A549 (cell line): Measurements from ENCODE around the gene ZNF106. TPM values are rescaled to one million over a fixed set of nuclear protein-coding genes. Genes with fewer than 3 reads are reported as not detected.

Experiments used
- ATAC-seq, 2 experiments: fragments of 200-7000 bp in 1 of 2; fragments of >200 bp in 1 of 2; cut with Nextera tagmentation in 1 of 2; cut with Tn5 transposase in 1 of 2; 3 replicates each; pipeline versions ENCODE4 v1.8.0 to v1.9.1; 2018 to 2020; ENCODE audit warnings: mild to moderate bottlenecking in 1 of 2, moderate library complexity in 1 of 2
- CTCF ChIA-PET: fragments of 300-600 bp; sonication (Branson Sonifier 250); formaldehyde crosslinking; extraction: SDS; loops from one replicate; lab custom pipeline; 2021; ENCODE audit warnings: antibody characterized with exemption, inconsistent platforms; lab: Yijun Ruan, JAX
- POLR2A ChIA-PET: fragments of 350-600 bp; formaldehyde crosslinking; extraction: SDS; loops from one replicate; lab custom pipeline; 2021; ENCODE audit warnings: antibody characterized with exemption, inconsistent platforms; lab: Yijun Ruan, JAX
- DNase-seq, 2 experiments: peaks; one replicate each; pipeline versions ENCODE4 v3.0.0 to v3.0.0-alpha.2; 2011 to 2016; ENCODE audit warnings: low read depth in 1 of 2, low spot score in 1 of 2
- FAIRE-seq: peaks from 2 replicates; lab custom pipeline; 2011; peaks lifted over from hg19 to GRCh38; lab: Jason Lieb, UNC
- H3K27ac ChIP-seq, 2 experiments: fragments of >200 bp; sonication (Bioruptor Twin); formaldehyde crosslinking; 3 replicates each; pipeline ENCODE4 v1.5.1; 2016 to 2017
- H3K4me1 ChIP-seq: fragments of >200 bp; sonication (Bioruptor Twin); formaldehyde crosslinking; 3 replicates; pipeline ENCODE4 v1.6.1; 2016
- H3K4me2 ChIP-seq: fragments of >200 bp; sonication (Bioruptor Twin); formaldehyde crosslinking; 3 replicates; pipeline ENCODE4 v1.6.1; 2016
- H3K4me3 ChIP-seq: fragments of >200 bp; sonication (Bioruptor Twin); formaldehyde crosslinking; 3 replicates; pipeline ENCODE4 v1.5.1; 2016
- H3K9me3 ChIP-seq: fragments of >200 bp; sonication (Bioruptor Twin); formaldehyde crosslinking; 3 replicates; pipeline ENCODE4 v1.6.1; 2016
- BHLHE40 ChIP-seq: IDR thresholded peaks from 2 replicates; pipeline ENCODE4 v1.6.1; 2012; ENCODE audit warnings: low read depth, low read length, inconsistent platforms
- CHD4 ChIP-seq: fragments of 200-600 bp; sonication (generic); IDR thresholded peaks from 2 replicates; pipeline ENCODE4 v1.6.1; 2016; ENCODE audit warnings: antibody characterized with exemption, mild to moderate bottlenecking, borderline replicate concordance
- EHF ChIP-seq: fragments of 250-450 bp; sonication (Bioruptor Pico); IDR thresholded peaks from 2 replicates; pipeline ENCODE4 v1.5.0; 2020; ENCODE audit warnings: mild to moderate bottlenecking
- EP300 ChIP-seq, 2 experiments: fragments of >200 bp; sonication (Bioruptor Twin); formaldehyde crosslinking; IDR thresholded peaks; 2 replicates in 1 of 2; 3 replicates in 1 of 2; pipeline ENCODE4 v1.6.1; 2016 to 2017
- FOSL2 ChIP-seq, 2 experiments: fragments of 450-650 bp in 1 of 2; fragments of >200 bp in 1 of 2; sonication (Bioruptor Twin) in 1 of 2; formaldehyde crosslinking; IDR thresholded peaks; 2 replicates each; pipeline versions ENCODE4 v1.5.0 to v1.6.1; 2016 to 2020; ENCODE audit warnings: mild to moderate bottlenecking in 1 of 2, moderate library complexity in 1 of 2
- HDAC2 ChIP-seq: fragments of 200-600 bp; sonication (generic); IDR thresholded peaks from 2 replicates; pipeline ENCODE4 v1.6.1; 2016
- HEYL ChIP-seq: fragments of 250-450 bp; sonication (Bioruptor Pico); IDR thresholded peaks from 2 replicates; pipeline ENCODE4 v1.8.0; 2021; ENCODE audit warnings: mild to moderate bottlenecking, moderate library complexity
- HOXA7 ChIP-seq: fragments of 250-450 bp; sonication (Bioruptor Pico); IDR thresholded peaks from 2 replicates; pipeline ENCODE4 v1.5.0; 2020; ENCODE audit warnings: mild to moderate bottlenecking, moderate library complexity
- JUN ChIP-seq, 2 experiments: fragments of >200 bp; sonication (Bioruptor Twin); formaldehyde crosslinking; IDR thresholded peaks; 2 replicates in 1 of 2; 3 replicates in 1 of 2; pipeline ENCODE4 v1.6.1; 2016 to 2017
- MAZ ChIP-seq: fragments of 150-350 bp; IDR thresholded peaks from 2 replicates; pipeline ENCODE4 v1.6.1; 2014; ENCODE audit warnings: antibody characterized with exemption, low read depth, low read length, borderline replicate concordance
- MYC ChIP-seq: IDR thresholded peaks from 2 replicates; pipeline ENCODE4 v1.6.1; 2012; ENCODE audit warnings: mild to moderate bottlenecking, inconsistent platforms, low read length, improper control_type of control experiment, borderline replicate concordance
- RARB ChIP-seq: fragments of 250-450 bp; sonication (Bioruptor Pico); IDR thresholded peaks from 2 replicates; pipeline ENCODE4 v1.8.0; 2021; ENCODE audit warnings: mild to moderate bottlenecking, moderate library complexity
- RFX5 ChIP-seq: fragments of 450-650 bp; IDR thresholded peaks from 2 replicates; pipeline ENCODE4 v1.7.1; 2014; ENCODE audit warnings: antibody characterized with exemption, mild to moderate bottlenecking, moderate library complexity
- TP53 ChIP-seq: fragments of 250-450 bp; sonication (Bioruptor Pico); IDR thresholded peaks from 2 replicates; pipeline ENCODE4 v1.5.0; 2021; ENCODE audit warnings: mild to moderate bottlenecking, moderate library complexity
- ZNF302 ChIP-seq: fragments of 250-450 bp; sonication (Bioruptor Pico); IDR thresholded peaks from 2 replicates; pipeline ENCODE4 v1.9.0; 2021; ENCODE audit warnings: inconsistent platforms, mild to moderate bottlenecking, moderate library complexity
- WGBS: methylation state at CpG from one replicate; pipeline ENCODE4 v1.1.6; 2017; ENCODE audit errors: missing lambda C conversion rate; 5-methylcytosine and 5-hydroxymethylcytosine counted together
- polyA plus RNA-seq, 4 experiments: library from polyadenylated mRNA; depleted of rRNA in 3 of 4; stranded (reverse); fragments of >200 nt; fragmentation: RNase III in 1 of 4; extraction: RNeasy Plus Mini Kit Qiagen cat#74134 plus additional on column Dnase treatment in 1 of 4; gene quantifications; 2 replicates in 3 of 4; 3 replicates in 1 of 4; pipeline ENCODE4 v1.2.3, GENCODE V29; 2011 to 2017
- TF ChIP-seq, protein P1 (sequence below): fragments of >200 bp; sonication (Bioruptor Twin); formaldehyde crosslinking; IDR thresholded peaks from 2 replicates; pipeline ENCODE4 v1.6.1; 2016
- TF ChIP-seq, protein P2 (sequence below): fragments of 150-350 bp; IDR thresholded peaks from 2 replicates; pipeline ENCODE4 v1.6.1; 2014; ENCODE audit warnings: low read depth, mild to moderate bottlenecking, low read length
- TF ChIP-seq, protein P3 (sequence below): IDR thresholded peaks from 2 replicates; pipeline ENCODE4 v1.6.1; 2012
- TF ChIP-seq, protein P4 (sequence below): fragments of 250-450 bp; sonication (Bioruptor Pico); IDR thresholded peaks from 2 replicates; pipeline ENCODE4 v1.5.0; 2020; ENCODE audit warnings: low read depth, mild to moderate bottlenecking, moderate library complexity

The ZNF106 gene
- polyA plus RNA-seq, 2 of the 4 experiments (the other 2 are of a cell fraction): 7.8 to 19.3 TPM

DNA sequence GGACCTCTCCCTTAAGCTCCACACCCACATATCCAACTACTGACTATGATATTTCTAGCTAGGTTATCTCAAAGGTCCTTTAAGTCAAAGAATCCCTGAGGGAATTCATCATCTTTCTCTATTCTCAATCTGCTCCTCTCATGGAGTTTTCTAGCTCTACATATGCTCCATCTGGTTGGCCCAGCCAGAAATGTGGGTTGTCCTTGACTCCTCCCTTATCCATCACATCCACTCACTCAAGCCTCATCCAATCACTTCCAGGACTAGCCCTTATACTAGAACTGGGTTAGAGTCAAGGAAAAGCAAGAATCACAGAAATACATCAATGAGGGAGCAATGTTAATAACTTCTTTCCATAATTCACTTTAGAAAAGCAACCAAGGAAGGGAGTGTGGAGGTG lies 45.4 kb downstream of the ZNF106 start:
- TF ChIP-seq BHLHE40: no peak
- TF ChIP-seq HOXA7 (CRISPR knock-in tag): no peak
- no peak for TF ChIP-seq RFX5
- TF ChIP-seq, protein P1, sequence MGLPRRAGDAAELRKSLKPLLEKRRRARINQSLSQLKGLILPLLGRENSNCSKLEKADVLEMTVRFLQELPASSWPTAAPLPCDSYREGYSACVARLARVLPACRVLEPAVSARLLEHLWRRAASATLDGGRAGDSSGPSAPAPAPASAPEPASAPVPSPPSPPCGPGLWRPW: no peak
- no peak for TF ChIP-seq HEYL (CRISPR knock-in tag)
- no peak for TF ChIP-seq MAZ
- no peak for TF ChIP-seq CHD4
- no peak for TF ChIP-seq RARB (CRISPR knock-in tag)
- no peak for TF ChIP-seq JUN (IDR thresholded peaks at IDR 0.05)
- TF ChIP-seq, protein P2, sequence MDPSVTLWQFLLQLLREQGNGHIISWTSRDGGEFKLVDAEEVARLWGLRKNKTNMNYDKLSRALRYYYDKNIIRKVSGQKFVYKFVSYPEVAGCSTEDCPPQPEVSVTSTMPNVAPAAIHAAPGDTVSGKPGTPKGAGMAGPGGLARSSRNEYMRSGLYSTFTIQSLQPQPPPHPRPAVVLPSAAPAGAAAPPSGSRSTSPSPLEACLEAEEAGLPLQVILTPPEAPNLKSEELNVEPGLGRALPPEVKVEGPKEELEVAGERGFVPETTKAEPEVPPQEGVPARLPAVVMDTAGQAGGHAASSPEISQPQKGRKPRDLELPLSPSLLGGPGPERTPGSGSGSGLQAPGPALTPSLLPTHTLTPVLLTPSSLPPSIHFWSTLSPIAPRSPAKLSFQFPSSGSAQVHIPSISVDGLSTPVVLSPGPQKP: no peak
- CTCF ChIA-PET: interaction anchor here (1.6 kb wide), 1 partner anchor 26 kb away, joined by 3 read pairs; no protein-coding TSS in a partner anchor
- POLR2A ChIA-PET: no interaction called here
- FAIRE-seq (no peak), ATAC-seq (no peak), DNase-seq (no peak)
- Histone ChIP-seq H3K4me3 (no peak overlapping the region), H3K27ac (no peak overlapping the region), H3K4me2 (no peak overlapping the region), H3K4me1 (no peaks in the 10 kb centered on the region), H3K9me3 (no peaks in the 10 kb centered on the region)

DNA sequence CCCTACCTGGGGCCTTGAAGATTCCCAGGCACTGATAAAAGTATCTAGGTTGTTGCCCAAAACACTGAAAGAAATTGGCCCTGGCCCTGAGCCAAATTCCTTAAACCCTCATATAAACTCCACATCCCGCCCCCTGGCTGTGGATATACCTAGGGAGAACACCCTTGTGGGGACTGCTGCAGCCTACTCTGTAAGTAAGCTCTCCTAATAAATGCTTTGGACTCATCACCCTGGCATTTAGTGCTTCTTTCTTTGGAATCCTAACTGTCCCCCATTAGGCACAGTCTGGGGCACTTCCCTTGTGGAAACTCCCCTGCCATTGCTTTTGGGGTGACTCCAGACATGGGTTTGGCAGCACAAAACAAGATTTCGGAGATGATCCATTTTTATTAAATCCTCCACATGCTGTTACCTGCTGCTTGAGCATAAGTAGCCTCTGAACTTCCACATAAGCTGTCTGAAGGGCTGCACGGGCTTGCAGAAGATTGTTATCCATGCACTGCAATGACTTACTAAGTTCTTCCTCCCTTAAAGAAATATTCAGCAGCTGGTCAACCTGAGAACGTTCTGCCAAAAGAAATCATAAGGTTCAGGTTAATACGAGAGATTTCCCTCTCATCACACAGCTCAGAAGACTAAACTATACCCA lies 46.4 kb downstream of the ZNF106 start:
- no peak for TF ChIP-seq EHF (CRISPR knock-in tag)
- TF ChIP-seq, protein P1: no peak
- TF ChIP-seq, protein P3, sequence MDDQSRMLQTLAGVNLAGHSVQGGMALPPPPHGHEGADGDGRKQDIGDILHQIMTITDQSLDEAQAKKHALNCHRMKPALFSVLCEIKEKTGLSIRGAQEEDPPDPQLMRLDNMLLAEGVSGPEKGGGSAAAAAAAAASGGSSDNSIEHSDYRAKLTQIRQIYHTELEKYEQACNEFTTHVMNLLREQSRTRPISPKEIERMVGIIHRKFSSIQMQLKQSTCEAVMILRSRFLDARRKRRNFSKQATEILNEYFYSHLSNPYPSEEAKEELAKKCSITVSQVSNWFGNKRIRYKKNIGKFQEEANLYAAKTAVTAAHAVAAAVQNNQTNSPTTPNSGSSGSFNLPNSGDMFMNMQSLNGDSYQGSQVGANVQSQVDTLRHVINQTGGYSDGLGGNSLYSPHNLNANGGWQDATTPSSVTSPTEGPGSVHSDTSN: no peak
- TF ChIP-seq, protein P2: no peak
- no peak for TF ChIP-seq HEYL (CRISPR knock-in tag)
- no peak for TF ChIP-seq ZNF302
- TF ChIP-seq HDAC2: no peak
- TF ChIP-seq TP53 (CRISPR knock-in tag): no peak
- TF ChIP-seq EP300 (IDR thresholded peaks at IDR 0.05): no peak
- TF ChIP-seq MYC: no peak
- TF ChIP-seq FOSL2 (IDR thresholded peaks at IDR 0.05): no peak
- TF ChIP-seq FOSL2 (CRISPR knock-in tag; IDR thresholded peaks at IDR 0.05): no peak
- TF ChIP-seq, protein P4, sequence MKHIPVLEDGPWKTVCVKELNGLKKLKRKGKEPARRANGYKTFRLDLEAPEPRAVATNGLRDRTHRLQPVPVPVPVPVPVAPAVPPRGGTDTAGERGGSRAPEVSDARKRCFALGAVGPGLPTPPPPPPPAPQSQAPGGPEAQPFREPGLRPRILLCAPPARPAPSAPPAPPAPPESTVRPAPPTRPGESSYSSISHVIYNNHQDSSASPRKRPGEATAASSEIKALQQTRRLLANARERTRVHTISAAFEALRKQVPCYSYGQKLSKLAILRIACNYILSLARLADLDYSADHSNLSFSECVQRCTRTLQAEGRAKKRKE (CRISPR knock-in tag): no peak
- DNase-seq (no peak), FAIRE-seq (no peak), ATAC-seq (no peak)
- no peaks in the 10 kb centered on the region for H3K4me1 ChIP-seq
- H3K4me3 ChIP-seq: no peak overlapping the region
- no peak overlapping the region for H3K27ac ChIP-seq
- H3K9me3 ChIP-seq: no peaks in the 10 kb centered on the region
- CTCF ChIA-PET: interaction anchor here (0.7 to 1.6 kb wide), 2 partner anchors 27 to 388 kb away, joined by 3 read pairs; no protein-coding TSS in a partner anchor
- POLR2A ChIA-PET: no interaction called here
- WGBS: 79% methylated on average over 5 of the region's 5 CpGs
- no peak overlapping the region for H3K4me2 ChIP-seq
